ENCODE data around the gene CLK3. TPM values are rescaled to one million over a fixed set of nuclear protein-coding genes. Genes with fewer than 3 reads are reported as not detected.

CLK3 gene
- total and polyA plus RNA-seq, 2 of the 8 experiments (the other 6 are each of a cell fraction or from before 2014, with no cell fraction given), result 43.5 to 67.3 TPM

DNA sequence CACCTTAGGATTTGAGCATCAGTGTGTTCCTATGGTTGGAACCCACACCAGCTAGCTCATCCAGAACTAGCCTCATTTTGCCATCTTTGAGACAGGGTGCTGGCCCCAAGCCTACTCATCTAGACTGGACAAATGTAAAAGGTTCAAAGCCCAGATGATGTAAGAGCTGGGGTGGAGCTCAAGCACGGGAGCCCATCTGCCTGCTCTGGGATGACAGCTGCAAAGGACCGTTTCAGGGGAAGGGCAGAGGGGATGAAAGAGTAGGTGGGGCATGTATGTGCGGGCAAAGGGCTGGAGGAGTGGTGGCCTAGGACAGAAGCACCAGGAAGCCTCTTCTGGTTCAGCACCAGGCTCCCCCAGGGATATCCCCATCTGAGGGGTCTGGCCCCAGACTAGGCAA, 15.8 kb downstream of the CLK3 start (continued):
- TF ChIP-seq CHD1 (IDR thresholded peaks at IDR 0.05; ENCODE audit: low read depth, low read length), result no peak
- no peak for TF ChIP-seq BRCA1 (IDR thresholded peaks at IDR 0.05; ENCODE audit: low read depth, low read length)
- TF ChIP-seq, protein P1, sequence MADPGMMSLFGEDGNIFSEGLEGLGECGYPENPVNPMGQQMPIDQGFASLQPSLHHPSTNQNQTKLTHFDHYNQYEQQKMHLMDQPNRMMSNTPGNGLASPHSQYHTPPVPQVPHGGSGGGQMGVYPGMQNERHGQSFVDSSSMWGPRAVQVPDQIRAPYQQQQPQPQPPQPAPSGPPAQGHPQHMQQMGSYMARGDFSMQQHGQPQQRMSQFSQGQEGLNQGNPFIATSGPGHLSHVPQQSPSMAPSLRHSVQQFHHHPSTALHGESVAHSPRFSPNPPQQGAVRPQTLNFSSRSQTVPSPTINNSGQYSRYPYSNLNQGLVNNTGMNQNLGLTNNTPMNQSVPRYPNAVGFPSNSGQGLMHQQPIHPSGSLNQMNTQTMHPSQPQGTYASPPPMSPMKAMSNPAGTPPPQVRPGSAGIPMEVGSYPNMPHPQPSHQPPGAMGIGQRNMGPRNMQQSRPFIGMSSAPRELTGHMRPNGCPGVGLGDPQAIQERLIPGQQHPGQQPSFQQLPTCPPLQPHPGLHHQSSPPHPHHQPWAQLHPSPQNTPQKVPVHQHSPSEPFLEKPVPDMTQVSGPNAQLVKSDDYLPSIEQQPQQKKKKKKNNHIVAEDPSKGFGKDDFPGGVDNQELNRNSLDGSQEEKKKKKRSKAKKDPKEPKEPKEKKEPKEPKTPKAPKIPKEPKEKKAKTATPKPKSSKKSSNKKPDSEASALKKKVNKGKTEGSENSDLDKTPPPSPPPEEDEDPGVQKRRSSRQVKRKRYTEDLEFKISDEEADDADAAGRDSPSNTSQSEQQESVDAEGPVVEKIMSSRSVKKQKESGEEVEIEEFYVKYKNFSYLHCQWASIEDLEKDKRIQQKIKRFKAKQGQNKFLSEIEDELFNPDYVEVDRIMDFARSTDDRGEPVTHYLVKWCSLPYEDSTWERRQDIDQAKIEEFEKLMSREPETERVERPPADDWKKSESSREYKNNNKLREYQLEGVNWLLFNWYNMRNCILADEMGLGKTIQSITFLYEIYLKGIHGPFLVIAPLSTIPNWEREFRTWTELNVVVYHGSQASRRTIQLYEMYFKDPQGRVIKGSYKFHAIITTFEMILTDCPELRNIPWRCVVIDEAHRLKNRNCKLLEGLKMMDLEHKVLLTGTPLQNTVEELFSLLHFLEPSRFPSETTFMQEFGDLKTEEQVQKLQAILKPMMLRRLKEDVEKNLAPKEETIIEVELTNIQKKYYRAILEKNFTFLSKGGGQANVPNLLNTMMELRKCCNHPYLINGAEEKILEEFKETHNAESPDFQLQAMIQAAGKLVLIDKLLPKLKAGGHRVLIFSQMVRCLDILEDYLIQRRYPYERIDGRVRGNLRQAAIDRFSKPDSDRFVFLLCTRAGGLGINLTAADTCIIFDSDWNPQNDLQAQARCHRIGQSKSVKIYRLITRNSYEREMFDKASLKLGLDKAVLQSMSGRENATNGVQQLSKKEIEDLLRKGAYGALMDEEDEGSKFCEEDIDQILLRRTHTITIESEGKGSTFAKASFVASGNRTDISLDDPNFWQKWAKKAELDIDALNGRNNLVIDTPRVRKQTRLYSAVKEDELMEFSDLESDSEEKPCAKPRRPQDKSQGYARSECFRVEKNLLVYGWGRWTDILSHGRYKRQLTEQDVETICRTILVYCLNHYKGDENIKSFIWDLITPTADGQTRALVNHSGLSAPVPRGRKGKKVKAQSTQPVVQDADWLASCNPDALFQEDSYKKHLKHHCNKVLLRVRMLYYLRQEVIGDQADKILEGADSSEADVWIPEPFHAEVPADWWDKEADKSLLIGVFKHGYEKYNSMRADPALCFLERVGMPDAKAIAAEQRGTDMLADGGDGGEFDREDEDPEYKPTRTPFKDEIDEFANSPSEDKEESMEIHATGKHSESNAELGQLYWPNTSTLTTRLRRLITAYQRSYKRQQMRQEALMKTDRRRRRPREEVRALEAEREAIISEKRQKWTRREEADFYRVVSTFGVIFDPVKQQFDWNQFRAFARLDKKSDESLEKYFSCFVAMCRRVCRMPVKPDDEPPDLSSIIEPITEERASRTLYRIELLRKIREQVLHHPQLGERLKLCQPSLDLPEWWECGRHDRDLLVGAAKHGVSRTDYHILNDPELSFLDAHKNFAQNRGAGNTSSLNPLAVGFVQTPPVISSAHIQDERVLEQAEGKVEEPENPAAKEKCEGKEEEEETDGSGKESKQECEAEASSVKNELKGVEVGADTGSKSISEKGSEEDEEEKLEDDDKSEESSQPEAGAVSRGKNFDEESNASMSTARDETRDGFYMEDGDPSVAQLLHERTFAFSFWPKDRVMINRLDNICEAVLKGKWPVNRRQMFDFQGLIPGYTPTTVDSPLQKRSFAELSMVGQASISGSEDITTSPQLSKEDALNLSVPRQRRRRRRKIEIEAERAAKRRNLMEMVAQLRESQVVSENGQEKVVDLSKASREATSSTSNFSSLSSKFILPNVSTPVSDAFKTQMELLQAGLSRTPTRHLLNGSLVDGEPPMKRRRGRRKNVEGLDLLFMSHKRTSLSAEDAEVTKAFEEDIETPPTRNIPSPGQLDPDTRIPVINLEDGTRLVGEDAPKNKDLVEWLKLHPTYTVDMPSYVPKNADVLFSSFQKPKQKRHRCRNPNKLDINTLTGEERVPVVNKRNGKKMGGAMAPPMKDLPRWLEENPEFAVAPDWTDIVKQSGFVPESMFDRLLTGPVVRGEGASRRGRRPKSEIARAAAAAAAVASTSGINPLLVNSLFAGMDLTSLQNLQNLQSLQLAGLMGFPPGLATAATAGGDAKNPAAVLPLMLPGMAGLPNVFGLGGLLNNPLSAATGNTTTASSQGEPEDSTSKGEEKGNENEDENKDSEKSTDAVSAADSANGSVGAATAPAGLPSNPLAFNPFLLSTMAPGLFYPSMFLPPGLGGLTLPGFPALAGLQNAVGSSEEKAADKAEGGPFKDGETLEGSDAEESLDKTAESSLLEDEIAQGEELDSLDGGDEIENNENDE (IDR thresholded peaks at IDR 0.05; ENCODE audit: insufficient replicate concordance, low read length), result no peak
- no peak for TF ChIP-seq SIN3A (conservative IDR thresholded peaks at IDR 0.05 in 1 of 2, IDR thresholded peaks at IDR 0.05 in 1 of 2; ENCODE audit: low read depth in 1 of 2, low read length in 2 of 2)
- no peak for TF ChIP-seq CREB1 (IDR thresholded peaks at IDR 0.05)
- no peak for TF ChIP-seq POLR2AphosphoS5 (IDR thresholded peaks at IDR 0.05; ENCODE audit: low read depth, low read length)
- TF ChIP-seq SP2 (IDR thresholded peaks at IDR 0.05; ENCODE audit: low read length), result no peak

All from H1 (cell line).